Measurements from ENCODE around the gene SLC26A4. TPM values are rescaled to one million over a fixed set of nuclear protein-coding genes. Genes with fewer than 3 reads are reported as not detected.

The SLC26A4 gene
- total RNA-seq, 1 donor from 2014 or later: 3.5 TPM

DNA sequence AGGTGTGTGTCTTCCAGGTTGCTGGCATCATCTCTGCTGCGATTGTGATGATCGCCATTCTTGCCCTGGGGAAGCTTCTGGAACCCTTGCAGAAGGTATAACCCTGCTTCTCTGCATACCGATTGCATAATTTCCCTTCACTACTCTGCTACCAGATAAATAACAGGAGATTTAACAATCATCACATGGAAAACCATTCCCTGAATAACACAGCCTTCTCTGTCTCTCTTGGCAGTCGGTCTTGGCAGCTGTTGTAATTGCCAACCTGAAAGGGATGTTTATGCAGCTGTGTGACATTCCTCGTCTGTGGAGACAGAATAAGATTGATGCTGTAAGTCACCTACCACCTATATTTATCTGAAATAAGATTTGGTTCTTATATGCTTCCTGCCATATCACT, 33.8 kb downstream of the SLC26A4 start:
- intact Hi-C loops (cut with micrococcal nuclease): no loop called here

DNA sequence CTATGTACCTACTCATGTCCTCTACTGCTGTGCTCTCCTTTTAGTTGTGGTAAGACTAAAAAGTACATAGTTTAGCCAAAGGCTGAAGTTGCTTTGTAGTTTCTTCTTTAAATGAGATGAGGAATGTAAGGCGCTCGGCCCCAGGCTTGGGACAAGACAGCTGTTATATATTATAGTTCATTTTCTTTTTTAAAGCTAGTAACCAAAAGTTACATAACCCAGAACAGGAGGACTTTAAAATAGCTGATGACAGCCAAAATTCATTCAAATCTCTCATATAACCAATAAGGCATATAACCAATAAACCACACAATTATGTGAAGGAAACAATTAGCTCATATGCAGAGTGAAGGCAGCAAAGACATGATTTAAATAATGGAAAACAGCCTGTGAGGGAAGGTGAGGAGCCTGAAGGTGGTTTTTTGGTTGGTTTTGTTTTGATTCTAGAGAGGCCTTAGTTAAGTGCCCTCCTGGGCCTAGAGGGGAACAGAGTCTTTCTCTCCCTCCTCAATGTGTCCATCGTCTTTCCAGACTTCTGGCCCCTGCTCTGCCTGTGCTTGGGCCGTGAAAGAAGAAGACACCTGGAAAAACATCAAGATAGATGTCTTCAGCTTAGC, 35.8 kb downstream of the SLC26A4 start:
- intact Hi-C loops (cut with micrococcal nuclease): no loop called here

DNA sequence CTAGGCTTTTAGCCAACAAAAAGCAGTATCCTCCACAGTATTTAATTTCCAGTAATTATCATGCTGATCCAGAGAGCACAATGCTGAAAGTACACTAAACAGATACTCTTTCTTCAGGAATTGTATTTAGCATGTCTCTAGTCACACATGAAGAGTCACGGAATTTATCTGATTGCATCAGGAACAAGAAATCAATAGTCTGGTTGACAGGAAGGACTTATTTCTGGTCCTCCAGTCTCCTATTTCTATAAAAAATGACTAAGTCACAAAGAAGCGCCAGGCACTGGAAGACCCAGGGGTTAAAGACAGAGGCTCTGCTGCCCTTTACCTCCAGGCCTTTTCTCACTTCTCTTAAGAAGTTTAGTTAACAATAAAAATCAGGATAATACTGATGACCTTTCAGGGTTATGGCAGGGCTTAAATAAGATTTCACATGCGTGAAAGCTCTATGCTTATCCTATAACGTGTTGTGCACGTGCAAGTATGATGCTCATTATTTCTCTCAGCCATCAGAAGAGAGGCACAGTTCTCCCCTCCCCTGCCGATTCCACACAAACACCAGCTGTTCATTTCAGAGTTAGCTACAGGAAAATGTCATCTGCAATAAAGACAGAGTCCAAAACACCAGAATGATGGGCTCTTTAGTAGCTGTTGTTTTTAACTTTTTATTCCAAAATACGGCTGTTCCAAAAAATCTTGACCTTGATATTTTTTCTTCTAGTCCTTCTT, 36.9 kb downstream of the SLC26A4 start:
- intact Hi-C loops (cut with micrococcal nuclease): no loop called here

DNA sequence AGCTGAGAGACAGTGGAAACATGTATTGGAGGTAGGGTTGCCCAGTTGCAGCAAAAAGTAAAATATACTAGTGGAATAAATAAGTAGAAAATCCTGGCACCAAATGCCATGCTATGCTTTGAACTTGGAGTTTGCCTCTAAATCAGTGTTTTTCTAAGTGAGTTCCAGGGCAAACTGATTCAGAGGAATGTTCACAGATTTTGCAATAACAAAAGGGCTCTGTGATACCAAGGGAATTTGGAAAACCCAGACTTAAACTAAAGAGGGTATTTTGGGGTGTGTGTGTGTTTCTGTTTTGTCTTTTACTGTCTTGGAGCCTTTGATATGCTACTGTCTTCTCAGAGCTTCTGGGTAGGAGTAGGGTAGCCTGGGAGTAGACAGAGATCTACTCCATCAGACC, 39.9 kb downstream of the SLC26A4 start:
- intact Hi-C loops (cut with micrococcal nuclease): no loop called here

DNA sequence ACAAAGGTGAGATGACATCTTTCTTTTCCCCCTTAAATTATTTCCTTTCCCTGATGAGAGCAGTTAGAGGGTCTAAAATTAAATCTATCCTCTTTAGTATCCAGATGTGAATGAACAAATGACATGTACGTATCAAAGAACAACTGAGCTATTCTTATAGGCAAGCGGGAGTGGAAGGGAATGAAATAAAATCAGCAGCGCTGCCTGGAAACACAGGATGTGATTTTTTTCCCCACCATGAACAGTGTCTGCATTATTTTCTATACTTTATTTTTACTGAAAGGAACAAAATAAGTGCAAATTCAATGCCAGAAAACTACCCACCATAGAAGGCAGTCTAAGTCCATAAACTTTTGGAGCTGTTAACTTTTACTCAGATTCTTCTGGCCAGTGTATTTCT, 40.6 kb downstream of the SLC26A4 start:
- intact Hi-C loops (cut with micrococcal nuclease): no loop called here

DNA sequence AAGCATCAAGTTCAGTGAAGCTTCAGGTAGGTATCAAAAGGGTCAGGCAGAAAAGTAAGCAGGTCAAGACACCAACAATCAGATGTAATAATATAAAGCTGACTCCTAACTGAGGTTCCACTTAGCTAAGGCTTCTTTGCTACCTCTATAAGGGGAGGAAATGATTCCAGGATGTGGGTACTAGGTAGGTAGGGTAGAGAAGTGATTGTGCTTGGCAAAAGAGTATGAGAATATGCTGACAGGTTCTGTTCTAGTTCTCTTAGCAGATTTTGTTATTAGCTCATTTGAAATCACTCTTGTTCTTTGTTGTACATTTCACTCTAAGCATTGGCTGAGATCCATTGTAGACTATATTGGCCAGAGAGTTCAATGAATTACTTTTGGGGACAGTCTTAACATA, 42.6 kb downstream of the SLC26A4 start:
- intact Hi-C loops (cut with micrococcal nuclease): no loop called here

DNA sequence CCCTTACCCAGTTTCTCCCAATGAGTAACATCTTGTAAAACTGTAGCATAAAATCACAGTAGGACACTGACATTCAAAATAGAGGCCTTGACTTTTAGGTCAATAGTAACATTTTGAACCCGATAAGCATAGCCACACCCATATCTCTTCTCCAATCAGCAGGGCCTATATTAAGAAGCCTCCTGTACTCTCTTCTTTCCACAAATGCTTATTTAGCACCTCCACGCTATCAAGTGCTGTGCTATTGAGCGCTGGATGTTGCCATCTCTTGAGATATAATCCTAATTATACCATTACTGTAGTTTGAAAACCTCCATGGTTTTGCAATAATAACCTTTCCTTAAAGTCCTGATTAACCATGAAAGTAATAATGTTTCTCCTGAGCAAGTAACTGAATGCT, 43.2 kb downstream of the SLC26A4 start:
- intact Hi-C loops (cut with micrococcal nuclease): no loop called here

DNA sequence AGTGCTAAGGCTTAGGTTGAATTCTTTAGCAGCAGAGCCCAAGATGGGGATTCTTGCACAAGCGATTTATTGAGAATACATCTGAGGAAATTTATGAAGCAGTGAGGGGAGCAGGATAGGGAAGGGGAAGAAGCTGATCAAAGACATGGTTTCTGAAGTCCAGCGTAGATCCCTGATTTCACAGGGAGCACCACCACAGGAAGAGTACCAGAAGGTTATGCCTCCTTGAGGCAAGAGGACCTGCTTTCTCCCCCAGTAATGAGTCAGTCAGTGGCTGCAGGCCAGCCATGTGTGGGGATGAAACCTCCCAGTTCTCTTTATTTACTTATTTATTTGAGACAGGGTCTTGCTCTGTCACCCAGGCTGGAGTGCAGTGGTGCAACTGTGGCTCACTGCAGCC, 48.3 kb downstream of the SLC26A4 start:
- intact Hi-C loops (cut with micrococcal nuclease): no loop called here

DNA sequence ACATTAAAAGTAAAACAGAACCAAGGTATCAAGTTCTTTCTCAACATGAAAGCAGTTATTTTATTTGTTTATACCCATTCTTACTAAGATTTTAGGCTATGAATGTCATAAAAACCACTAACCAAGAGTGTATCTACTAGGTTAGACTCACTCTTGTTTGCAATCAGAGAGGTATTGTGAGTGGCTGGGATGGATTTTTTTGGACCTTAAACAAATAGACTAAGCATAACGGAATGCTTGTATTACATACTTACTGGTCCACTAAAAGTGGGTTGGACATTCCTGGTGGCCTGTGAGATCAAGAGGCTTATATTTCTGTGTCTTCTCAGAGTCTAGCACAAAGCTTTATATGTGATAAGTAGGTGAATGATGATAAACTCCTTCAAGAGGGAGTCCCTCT, 50.7 kb downstream of the SLC26A4 start:
- intact Hi-C loops (cut with micrococcal nuclease): no loop called here

DNA sequence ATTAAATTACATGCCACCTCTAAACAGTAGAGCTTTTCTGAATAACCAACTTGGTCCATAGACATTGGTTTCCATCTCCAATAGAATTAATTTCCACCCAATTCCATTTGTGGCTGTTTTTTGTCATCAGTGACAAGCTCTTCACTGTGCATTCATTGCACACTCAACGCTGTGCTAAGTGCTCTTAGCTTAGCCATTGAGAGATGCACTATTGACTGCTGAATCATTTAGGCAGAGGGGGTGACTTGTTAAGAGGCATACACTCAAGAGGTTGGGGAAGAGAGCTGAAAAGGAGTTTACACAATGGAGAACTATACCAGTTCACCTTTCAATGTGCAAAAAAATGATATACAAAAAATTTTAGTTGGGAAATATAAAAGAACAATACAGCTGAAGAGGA, 51.4 kb downstream of the SLC26A4 start:
- intact Hi-C loops (cut with micrococcal nuclease): no loop called here

DNA sequence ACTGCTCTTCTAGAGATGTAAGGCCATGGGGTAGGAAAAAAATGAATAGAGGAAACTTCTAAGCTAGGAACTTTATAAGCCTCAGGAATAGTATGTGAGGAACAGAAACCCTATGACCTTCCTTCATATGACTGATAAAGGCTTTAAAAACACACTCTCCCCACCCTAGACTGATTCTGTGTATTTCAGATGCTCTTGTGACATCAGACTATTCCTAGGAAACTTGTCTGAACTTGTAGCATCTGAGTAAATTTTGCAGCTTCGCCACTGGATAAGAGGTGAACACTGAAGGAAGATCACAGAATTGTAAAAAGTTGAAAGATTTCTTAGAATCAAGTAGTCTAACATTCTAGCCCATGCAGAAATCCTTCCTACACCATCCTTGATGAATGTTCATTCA, 52.3 kb downstream of the SLC26A4 start:
- intact Hi-C loops (cut with micrococcal nuclease): no loop called here

DNA sequence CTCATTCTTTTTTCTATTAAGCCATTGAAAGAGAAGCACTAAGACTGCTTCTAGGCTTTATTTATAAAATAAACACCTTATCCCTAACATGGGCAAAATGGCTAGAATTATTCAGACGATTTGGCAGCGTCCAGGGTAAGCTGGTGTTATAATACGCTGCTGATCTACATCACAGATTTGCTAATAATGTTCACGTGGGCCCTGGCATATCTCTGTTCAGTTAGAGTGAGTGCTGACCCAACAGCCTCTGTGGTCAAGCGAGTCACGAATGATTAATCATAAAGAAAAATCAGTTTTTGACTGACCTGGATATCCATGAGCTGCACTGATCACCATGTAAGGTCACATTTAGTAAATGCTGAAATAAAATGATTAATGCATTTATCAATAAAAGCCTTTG, 54.9 kb downstream of the SLC26A4 start:
- intact Hi-C loops (cut with micrococcal nuclease): no loop called here

DNA sequence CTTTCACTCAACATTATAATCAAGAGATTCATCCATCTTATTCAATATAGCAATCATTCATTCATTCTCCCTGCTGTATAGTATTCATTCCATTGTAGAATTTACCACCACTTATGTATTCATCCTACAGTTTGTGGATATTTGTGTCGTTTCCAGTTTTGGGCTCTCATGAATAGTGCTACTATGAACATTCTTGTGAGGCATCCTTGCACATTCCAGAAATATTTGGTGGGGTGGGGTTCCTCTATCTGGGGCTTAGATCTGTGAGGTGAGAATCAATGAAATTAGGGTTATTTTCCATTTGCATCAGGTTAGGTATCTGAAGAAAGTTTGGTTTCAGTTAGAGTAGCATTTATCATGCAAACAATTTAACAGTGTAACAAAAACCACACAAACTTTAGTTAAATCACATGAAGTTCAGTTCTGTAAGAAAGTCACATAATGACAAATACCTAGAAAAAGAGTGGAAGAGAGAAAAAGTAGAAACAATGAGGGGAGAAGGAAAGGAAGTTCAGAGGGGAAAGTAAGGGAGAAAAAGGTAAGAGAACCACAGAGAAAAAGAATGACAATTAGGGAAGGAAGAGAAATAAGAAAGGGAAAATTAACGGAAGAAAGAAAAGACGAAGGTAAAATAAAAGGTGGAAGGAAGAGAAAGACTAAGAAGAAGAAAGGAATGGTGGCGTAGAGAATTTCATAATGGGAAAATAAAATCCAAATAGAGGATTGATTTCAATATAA, 58.0 kb downstream of the SLC26A4 start:
- intact Hi-C loops (cut with micrococcal nuclease): no loop called here

DNA sequence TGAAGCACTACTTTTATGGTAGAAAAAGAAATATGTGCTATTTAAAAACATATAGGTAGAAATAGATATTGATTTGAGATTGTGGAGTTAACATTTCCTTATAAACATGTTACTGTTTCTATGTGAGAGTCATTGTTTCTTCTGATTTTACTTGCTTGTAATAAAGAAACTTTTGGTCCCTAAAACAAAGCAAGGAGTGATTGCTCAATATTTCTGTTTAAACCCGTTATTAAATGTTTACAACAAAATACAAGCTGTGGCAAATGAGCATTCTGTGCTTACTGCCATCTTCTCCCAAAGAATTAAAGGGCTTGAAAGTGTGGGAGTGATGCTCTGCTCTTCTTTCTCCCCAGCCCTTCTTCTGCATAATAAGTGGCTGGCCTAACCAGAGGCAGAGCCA, 60.7 kb downstream of the SLC26A4 start:
- intact Hi-C loops (cut with micrococcal nuclease): no loop called here

DNA sequence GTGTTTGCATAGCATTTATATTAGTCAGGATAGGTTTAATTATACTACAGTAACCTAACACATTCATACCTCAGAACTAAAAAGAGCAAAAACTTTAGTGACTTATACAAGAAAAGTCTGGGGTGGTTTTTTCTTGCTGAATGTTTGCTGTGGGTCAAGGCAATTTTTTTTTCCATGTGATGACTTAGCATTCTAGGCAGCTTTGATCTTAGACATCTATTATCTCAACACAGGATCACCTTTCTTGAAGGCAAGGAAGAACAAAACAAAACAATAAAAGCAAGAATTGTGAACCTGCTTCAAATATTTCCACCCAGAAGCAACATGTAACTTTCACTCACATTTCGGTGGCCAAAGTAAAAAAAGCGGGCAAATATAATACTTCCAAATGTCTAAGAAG, 62.6 kb downstream of the SLC26A4 start:
- intact Hi-C loops (cut with micrococcal nuclease): no loop called here

DNA sequence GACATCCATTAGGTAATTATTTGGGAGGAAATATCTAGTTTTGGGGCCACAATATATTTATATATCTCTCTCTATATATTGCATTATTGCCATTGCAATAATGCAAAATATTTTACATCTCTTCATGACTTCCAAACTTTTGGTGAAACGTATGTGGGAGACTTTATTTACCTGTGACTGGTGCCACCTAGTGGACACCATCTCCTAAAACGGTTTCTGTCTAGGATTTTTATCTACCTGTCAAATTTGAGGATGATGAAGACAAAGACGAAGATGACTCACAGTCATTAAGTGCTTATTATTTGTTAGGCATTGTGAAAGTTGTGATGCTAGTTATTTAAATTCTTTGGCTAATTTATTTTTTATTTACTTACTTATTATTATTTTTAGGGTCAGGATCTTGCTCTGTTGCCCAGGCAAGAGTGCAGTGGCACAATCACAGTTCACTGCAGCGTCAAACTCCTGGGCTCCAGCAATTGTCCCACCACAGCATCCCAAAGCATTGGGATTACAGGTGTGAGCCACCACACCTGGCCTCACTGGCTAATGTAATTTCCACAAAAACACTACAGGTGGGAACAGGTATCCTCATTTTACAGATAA, 64.6 kb downstream of the SLC26A4 start:
- intact Hi-C loops (cut with micrococcal nuclease): loop anchor here (1.0 to 5.0 kb wide), 4 partner anchors 68 to 262 kb away; partner anchors contain the start of gene BCAP29

DNA sequence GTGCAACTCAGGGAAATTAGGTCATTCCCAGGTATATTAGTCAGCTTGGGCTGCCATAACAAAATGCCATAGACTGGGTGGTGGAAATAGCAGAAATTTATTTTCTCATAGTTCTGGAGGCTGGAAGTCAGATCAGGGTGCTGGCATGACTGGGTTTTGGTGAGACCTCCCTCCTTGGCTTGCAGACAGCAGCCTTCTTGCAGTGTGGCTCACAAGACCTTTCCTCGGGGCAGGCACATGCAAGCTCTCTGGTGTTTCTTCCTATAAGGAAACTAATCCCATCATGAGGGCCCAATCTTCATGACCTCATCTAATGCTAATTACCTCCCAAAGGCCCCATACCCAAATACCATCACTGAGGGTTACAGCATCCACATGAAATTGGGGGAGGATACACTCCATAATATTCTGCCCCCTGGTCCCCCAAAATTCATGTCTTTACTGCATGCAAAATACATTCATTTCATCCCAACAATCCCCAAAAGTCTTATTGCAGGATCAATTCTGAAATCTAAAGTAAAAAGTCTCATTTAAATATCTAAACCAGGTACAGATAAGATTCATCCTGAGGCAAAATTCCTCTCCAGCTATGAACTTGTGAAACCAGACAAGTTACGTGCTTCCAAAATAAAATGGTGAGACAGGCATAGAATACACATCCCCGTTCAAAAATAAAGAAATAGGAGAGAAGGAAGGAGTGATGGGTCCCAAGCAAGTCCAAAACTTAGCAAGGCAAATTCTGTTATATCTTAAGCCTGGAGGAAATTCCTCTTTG, 65.9 kb downstream of the SLC26A4 start:
- intact Hi-C loops (cut with micrococcal nuclease): loop anchor here (2.0 to 5.0 kb wide), 3 partner anchors 69 to 524 kb away; partner anchors contain the start of gene BCAP29

DNA sequence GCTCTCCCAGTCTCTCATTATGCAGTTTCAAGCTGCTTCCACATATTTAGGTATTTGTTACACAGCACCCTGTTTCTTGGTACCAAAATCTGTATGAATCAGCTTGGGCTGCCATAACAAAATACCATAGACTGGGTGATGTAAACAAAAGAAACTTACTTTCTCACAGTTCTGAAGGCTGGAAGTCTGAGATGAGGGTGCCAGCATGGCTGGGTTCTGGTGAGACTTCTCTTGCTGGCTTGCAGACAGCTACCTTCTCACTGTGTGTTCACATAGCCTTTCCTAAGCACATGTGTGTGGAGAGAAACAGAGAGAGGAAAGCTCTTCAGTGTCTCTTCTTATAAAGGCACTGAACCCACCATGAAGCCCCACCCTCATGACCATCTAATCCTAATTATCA, 67.6 kb downstream of the SLC26A4 start:
- intact Hi-C loops (cut with micrococcal nuclease): loop anchor here (5.0 kb wide), 2 partner anchors 71 to 146 kb away; partner anchors contain the start of gene BCAP29

DNA sequence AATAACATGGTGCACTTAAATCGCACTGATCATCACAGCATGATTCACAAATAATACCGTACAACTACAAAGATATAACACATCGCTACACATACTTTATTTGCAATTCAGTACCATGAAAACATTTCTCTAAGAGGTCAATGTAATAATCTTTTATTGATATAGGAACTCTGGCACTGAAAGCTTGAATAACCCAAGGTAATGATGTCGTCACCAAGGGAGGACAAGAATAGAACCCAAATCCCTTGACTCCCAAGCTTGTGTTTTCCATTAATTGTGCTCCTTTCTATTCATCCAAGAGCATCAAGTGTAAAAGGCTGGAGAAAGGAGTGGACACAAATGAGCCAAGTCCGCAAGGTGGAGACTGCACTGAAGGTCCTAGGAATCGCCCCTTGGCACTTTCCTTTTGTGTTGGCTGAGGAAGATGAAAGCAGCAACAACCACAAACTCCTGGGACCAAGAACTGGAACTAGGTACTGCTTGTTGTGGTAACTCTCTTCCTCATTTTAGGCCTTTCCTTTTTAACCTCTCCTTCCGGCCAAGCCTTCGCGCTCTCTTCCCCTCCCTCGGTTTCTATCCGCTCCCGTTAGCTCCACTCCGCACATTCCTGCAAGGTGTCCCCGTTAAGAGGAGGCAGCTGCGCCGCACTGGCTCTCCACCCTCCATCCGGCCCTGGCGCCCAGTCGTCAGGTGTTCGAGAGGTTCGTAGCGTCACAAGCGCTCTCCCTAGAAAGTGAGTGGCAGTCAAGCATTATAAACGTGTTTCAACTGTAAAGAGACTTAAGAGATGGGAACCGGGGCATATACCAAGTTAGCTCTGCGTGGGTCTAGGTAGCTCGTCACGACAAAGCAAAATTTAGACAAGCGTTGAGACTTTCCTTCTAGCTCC, 82.3 kb downstream of the SLC26A4 start:
- intact Hi-C loops (cut with micrococcal nuclease): loop anchor here (1.0 to 10.0 kb wide), 12 partner anchors 83 to 1458 kb away; partner anchors contain the start of genes BCAP29, CCDC71L, COG5 and DLD
